T-helper 9 cell (primary cell): ENCODE results near the gene SMOC2.
"Not testable (repeated sequence)": the region's sequence is repeated elsewhere in the genome, so short reads cannot be mapped to it uniquely, and the experiment has no call there.

ENCODE experiments used
- DNase-seq: peaks from one replicate; pipeline ENCODE4 v3.0.0-alpha.2; 2020

Gene SMOC2

GRCh38 chr6:168542301-168542700 is 101.3 kb downstream of the SMOC2 start:
- no peak for DNase-seq

- DNase-seq = no peak
Observed at GRCh38 chr6:168545428-168545827, 104.4 kb downstream of the SMOC2 start.

GRCh38 chr6:168546151-168546550 is 105.2 kb downstream of the SMOC2 start:
- DNase-seq = no peak

- DNase-seq = no peak
Observed at GRCh38 chr6:168546730-168547129, 105.7 kb downstream of the SMOC2 start.

- DNase-seq = no peak
Observed at GRCh38 chr6:168550326-168550725, 109.3 kb downstream of the SMOC2 start.

GRCh38 chr6:168554472-168554871 is 113.5 kb downstream of the SMOC2 start:
- DNase-seq = no peak

- DNase-seq = no peak
Observed at GRCh38 chr6:168554898-168555617, 114.1 kb downstream of the SMOC2 start.

GRCh38 chr6:168555618-168556273 is 114.8 kb downstream of the SMOC2 start:
- DNase-seq = no peak

- no peak for DNase-seq
Observed at GRCh38 chr6:168557512-168557911, 116.5 kb downstream of the SMOC2 start.

GRCh38 chr6:168558686-168559085 is 117.7 kb downstream of the SMOC2 start:
- DNase-seq = no peak

GRCh38 chr6:168559574-168560098 is 118.7 kb downstream of the SMOC2 start:
- no peak for DNase-seq

GRCh38 chr6:168560126-168560525 is 119.1 kb downstream of the SMOC2 start:
- DNase-seq = no peak

GRCh38 chr6:168562576-168563151 is 121.7 kb downstream of the SMOC2 start:
- DNase-seq = no peak

- DNase-seq = no peak
Observed at GRCh38 chr6:168563656-168564055, 122.7 kb downstream of the SMOC2 start.

GRCh38 chr6:168565112-168565511 is 124.1 kb downstream of the SMOC2 start:
- no peak for DNase-seq

GRCh38 chr6:168570211-168570610 is 129.2 kb downstream of the SMOC2 start:
- DNase-seq = no peak

- no peak for DNase-seq
Observed at GRCh38 chr6:168571268-168571667, 130.3 kb downstream of the SMOC2 start.

- not testable (repeated sequence) for DNase-seq
Observed at GRCh38 chr6:168573276-168573835, 132.4 kb downstream of the SMOC2 start.

- DNase-seq = no peak
Observed at GRCh38 chr6:168574075-168574698, 133.2 kb downstream of the SMOC2 start.

- DNase-seq = no peak
Observed at GRCh38 chr6:168574699-168575195, 133.8 kb downstream of the SMOC2 start.

- no peak for DNase-seq
Observed at GRCh38 chr6:168575346-168576098, 134.5 kb downstream of the SMOC2 start.

GRCh38 chr6:168576388-168576787 is 135.4 kb downstream of the SMOC2 start:
- no peak for DNase-seq
